Stimulated activated CD4-positive, alpha-beta T cell treated with anti-CD3 and anti-CD28 coated beads, Interleukin-4, amount 100 ng/mL, for 4 hours (primary cell): Measurements from ENCODE around the gene DNASE2B.
"Not testable (repeated sequence)": the region's sequence is repeated elsewhere in the genome, so short reads cannot be mapped to it uniquely, and the experiment has no call there.

ENCODE experiments used
- DNase-seq, 2 experiments: peaks; one replicate each; pipeline ENCODE4 v3.0.0-alpha.2; 2020

Gene DNASE2B

DNA sequence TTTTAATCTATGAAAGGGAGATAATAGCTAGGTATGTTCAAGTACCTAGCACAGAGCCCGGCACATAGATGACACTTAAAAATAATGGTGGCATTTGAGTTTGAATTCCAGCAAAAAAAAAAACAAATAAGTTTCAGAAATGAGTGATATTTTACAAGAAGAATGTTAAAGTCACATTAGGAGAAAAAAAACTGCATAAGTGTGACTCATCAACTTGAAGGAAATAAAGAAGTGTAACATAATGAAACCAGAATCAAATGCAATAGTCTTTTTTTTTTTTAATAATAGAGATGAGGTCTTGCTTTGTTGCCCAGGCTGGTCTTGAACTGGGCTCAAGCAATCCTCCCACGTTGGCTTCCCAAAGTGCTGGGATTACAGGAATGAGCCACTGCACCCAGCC lies 17.1 kb downstream of the DNASE2B start:
- no peak for DNase-seq

- no peak for DNase-seq
Observed at GRCh38 chr1:84422909-84423308, 24.6 kb downstream of the DNASE2B start.

GRCh38 chr1:84424513-84425149 lies 26.3 kb downstream of the DNASE2B start:
- no peak for DNase-seq

GRCh38 chr1:84425150-84425896 lies 27.0 kb downstream of the DNASE2B start:
- no peak for DNase-seq

DNA sequence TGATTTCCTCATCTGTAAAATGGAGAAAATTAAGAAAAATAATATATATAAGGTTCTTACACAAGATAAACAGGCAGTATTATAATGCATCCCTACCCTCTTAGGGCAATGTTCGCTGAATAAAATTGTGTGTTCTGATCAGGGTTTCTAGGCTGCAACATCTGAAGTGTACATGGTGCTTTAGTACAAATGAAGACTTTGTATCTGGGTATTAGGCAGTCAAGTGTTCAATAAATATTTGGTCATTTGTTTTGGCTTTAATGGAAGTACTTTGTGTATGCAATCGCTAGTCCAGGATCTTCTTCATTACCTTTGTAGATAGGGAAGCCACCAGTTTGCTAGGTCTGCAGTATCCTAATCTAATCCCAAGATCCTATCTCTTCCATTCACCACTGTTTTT lies 28.1 kb downstream of the DNASE2B start:
- DNase-seq, result no peak

DNA sequence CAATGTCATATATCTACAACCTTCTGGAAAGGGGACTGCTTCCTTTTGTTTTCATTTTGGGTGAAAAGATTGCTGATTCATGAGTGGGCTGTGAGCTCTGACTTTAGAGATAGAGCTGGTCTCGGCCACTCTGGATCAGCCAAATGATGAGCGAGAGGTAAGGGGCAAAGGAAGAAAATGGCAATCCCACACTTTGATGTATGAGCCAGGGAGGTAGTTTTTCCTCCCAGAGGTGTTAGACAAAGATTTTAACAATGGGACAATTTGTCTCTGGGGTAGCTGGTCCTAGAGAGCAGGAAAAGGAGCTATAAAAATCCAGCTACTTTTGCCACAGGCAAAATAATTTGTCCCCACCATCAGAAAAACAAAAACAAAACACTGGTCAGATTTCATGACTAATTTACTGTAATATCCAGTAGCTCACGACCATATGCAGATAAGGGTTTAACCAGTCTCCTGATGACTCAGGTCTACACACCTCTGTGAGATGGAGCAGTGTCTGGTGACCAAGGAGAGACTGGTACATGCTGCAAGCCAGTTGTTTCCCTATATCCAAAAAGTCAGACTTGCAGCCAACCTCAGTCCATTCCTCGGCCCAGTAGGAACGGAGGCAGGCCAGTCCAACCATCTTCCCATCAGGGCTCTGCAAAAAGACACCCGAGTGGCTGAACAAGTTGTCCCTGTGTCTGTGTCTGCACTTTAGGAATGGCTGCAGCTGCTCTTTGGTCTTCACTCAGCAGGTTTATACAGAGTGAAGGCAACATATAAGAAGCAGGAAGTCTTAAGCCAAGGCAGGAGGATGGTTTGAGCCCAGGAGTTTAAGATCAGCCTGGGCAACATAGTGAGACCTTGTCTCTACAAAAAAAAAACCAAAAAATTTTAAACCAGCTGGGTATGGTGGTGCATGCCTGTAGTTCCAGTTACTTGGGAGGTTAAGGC lies 29.2 kb downstream of the DNASE2B start:
- no peak for DNase-seq

GRCh38 chr1:84428235-84428634 lies 30.0 kb downstream of the DNASE2B start:
- DNase-seq, result no peak

GRCh38 chr1:84429231-84429630 lies 30.9 kb downstream of the DNASE2B start:
- no peak for DNase-seq

GRCh38 chr1:84430546-84430945 lies 32.3 kb downstream of the DNASE2B start:
- DNase-seq, result no peak

DNA sequence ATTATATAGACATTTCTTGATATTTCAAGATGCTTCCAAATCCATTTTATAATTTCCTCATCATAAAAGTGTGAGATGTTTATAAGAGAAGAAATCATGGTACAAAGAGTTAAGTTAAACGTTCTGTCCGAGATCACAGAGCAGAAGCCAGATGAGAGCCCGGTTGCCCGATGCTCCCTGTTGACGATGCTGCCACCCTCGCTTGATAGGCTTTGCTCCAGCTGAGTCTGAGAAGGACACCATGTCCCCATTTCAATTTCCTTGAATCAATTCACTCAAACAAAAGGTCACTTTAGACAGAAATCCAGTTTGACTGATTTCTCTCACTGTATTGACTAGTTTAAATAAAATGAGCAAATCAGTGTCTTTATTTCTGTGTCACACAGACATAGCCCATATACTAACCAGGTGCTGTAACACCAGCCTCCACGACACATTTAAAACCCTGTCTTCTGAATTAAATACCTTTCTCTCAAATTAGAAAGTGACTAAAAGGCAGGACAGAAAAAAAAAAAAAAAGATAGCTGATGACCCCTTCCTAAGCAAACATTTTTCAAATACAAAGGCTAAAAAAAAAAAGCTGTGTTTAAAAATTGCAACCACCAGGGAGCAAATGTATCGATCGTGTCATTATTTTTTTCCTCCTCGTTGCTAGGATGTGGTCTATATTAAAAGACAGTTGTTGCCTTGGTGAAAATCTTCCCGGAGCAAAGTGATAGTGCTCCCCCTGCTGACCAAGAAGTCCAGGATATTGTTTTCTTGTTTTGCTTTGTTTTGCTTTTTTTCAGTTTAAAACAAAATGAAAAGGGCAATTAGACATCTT lies 35.2 kb downstream of the DNASE2B start:
- peak in 1 of 2 experiments; percentile 35 for DNase-seq

DNA sequence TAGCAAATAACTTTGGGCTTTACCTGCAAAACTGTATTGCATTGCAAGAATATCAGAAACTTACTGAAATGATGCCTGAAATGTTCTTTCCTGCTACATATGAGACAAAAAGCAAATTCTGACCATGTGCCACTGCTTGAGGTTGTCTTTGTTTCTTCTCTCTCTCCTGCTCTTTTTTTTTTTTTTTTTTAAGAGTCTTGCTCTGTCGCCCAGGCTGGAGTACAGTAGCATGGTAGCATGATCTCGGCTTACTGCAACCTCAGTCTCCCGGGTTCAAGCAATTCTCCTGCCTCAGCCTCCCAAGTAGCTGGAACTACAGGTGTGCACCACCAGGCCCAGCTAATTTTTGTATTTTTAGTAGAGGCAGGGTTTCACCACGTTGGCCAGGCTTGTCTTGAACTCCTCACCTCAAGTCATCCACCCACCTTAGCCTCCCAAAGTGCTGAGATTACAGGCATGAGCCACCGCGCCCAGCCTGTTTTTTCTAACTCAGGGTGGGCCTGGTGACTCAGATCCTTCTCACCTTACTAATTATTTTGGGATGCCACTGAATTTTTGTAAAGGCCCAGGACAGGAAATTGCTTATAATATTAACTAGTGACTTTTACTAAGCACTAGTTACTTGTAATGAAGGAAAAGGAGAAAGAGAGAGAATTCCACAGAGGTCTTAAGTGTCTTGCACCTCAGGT lies 35.9 kb downstream of the DNASE2B start:
- peak in 1 of 2 experiments; percentile 22 for DNase-seq

- DNase-seq, result no peak
Observed at GRCh38 chr1:84434801-84435549, 36.7 kb downstream of the DNASE2B start.

DNA sequence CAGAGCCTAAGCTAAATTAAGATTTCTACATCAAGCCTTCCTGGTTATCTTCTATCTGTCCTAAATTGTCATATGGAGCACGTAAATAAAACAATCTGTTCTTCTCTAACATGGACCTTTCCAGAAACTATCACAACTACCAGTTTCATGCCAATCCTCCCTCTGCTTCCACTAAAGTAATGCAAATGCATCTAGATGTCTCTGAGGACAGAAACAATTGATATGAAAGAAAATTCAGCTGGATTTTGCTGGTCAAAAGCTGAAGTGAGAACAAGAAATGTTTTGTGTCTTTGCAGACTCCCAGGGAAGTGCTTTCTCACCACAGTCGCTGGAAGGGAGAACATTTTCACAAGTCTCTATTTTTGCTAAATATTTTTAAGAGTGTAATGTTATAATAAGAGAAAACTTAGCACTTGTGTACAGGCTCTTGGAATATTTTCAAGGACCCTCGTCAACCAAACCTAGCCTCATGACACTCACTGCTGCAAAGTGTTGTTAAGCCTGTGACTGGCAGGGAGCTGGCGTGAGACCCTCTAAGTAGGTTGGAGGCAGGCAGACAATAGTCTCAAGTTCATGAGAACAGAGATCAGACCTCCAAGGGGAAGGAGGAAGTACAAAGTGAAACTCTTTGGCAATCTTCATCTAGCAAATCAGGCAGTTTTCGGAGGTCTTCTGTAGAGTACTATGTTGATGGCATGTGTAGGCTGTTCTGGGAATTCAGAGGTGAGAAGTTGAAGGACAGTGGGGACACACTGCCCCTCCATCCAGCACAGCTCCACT lies 38.8 kb downstream of the DNASE2B start:
- DNase-seq, result no peak

- DNase-seq, result no peak
Observed at GRCh38 chr1:84442256-84442655, 44.0 kb downstream of the DNASE2B start.

GRCh38 chr1:84442747-84443646 lies 44.7 kb downstream of the DNASE2B start:
- peak in 1 of 2 experiments; percentile 15 for DNase-seq

DNA sequence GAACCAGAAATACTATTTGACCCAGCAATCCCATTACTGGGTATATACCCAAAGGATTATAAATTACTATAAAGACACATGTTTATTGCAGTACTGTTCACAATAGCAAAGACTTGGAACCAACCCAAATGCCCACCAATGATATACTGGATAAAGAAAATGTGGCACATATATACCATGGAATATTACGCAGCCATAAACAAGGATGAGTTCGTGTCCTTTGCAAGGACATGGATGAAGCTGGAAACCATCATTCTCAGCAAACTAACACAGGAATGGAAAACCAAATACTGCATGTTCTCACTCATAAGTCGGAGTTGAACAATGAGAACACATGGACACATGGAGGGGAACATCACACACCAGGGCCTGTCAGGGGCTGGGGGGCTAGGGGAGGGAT lies 50.4 kb downstream of the DNASE2B start:
- DNase-seq, result not testable (repeated sequence)

- DNase-seq, result no peak
Observed at GRCh38 chr1:84450910-84451309, 52.6 kb downstream of the DNASE2B start.

GRCh38 chr1:84452436-84452835 lies 54.2 kb downstream of the DNASE2B start:
- no peak for DNase-seq

GRCh38 chr1:84462118-84462517 lies 63.8 kb downstream of the DNASE2B start:
- DNase-seq, result no peak
